Activated T-cell treated with anti-CD3 and anti-CD28 coated beads, Interleukin-2, amount 50 U/mL, for 24 hours (primary cell): ENCODE measurements around the gene MYNN.
"Not testable (repeated sequence)": the region's sequence is repeated elsewhere in the genome, so short reads cannot be mapped to it uniquely, and the experiment has no call there.

ENCODE experiments used
- DNase-seq: peaks from one replicate; pipeline ENCODE4 v3.0.0-alpha.2; 2020
- H3K27ac Mint-ChIP-seq: 2 replicates; pipeline ENCODE4 v1.8.0; 2020; ENCODE audit warnings: mild to moderate bottlenecking, mixed read lengths
- H3K27me3 Mint-ChIP-seq: 2 replicates; pipeline ENCODE4 v1.8.0; 2020; ENCODE audit warnings: mixed read lengths
- H3K36me3 Mint-ChIP-seq: 2 replicates; pipeline ENCODE4 v1.8.0; 2020; ENCODE audit warnings: low read depth, mixed read lengths
- H3K4me1 Mint-ChIP-seq: 2 replicates; pipeline ENCODE4 v1.8.0; 2020; ENCODE audit warnings: low read depth, mixed read lengths
- H3K4me3 Mint-ChIP-seq: 2 replicates; pipeline ENCODE4 v1.8.0; 2020; ENCODE audit warnings: mild to moderate bottlenecking, moderate library complexity, mixed read lengths
- H3K9me3 Mint-ChIP-seq: 2 replicates; pipeline ENCODE4 v1.8.0; 2020; ENCODE audit warnings: mixed read lengths

Gene MYNN

DNA sequence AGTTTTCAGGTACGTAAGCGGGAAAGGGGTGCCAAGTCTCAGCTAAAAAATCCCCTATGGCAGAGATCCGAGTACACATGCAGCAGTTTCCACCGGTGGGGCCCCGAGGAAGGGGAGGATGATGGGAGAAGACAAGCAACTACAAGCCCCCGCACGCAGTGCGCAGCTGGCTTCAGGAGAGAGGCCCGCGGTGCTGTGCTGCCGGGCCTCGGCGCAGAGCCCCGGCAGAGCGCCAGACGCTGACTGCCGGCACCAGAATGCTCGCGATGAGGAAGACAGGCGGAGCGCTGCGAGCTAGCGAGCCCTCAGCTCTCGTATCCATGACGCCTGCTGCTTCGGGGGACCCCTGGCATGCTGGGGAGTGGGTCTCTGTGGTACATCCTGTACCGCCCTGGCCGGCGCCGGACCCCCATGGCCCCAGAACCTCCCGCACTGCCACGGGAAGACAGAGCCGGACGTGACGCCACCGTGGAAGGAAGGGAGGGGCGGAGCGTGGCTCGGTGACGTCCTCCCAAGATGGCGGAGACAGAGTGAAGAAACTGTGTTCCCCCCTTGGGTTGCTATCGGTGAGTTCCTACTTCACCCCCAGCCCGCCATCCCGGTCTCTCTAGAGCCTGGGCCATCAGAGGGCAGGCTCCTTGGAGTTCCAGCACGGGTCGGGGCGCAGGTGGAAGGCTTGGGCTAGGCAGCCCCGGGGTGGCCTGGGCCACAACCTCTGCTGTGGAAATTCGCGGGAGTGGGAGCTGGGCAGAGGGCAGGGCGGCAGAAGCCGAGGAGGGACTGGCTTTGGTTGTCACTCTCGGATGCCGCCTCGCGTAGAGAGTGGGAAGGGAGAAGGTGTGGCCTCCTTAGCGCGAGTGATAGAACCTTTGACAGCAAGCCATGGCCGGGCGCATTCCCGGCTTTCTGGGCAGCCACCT is at the start of gene MYNN:
Gene MYNN (plus strand): TSS at position 500 of the 920 bp plus-strand sequence. CDS start 900 bp downstream, outside the sequence.
- Mint-ChIP-seq H3K27me3 (no peaks in the 10 kb centered on the region), H3K4me1 (peaks cover 46% of the 10 kb centered on the region), H3K27ac (peak within 1 kb of the TSS; percentile 99), H3K9me3 (no peaks in the 10 kb centered on the region), H3K4me3 (peak within 1 kb of the TSS; percentile 96), H3K36me3 (peaks cover 66% of the 10 kb centered on the region)
- peak; percentile 96 for DNase-seq

GRCh38 chr3:169731857-169732256 is 41.3 kb upstream of the MYNN start:
- not testable (repeated sequence) for H3K27ac Mint-ChIP-seq, DNase-seq, H3K36me3 Mint-ChIP-seq, H3K4me3 Mint-ChIP-seq, H3K4me1 Mint-ChIP-seq
- Mint-ChIP-seq H3K27me3 (peaks cover 65% of the 10 kb centered on the region), H3K9me3 (peaks cover 21% of the 10 kb centered on the region)

DNA sequence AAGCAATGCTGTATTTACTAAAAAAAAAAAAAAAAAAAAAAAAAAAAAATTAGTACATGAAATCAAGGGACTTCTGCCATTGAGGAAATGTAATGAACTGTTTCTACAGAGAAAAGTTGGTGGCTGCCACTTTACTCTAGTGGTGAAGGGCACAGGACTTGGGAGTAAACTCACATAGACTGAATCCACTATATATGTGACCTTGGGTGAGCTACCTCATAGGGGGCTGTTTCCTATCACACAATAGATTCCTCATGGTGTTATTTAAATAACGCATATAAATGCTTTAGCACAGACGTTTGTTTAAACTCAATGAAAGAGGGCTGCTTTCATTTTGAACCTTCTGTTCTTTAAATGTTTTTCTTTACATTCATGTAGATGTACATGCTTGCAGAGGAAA is 34.1 kb upstream of the MYNN start:
- Mint-ChIP-seq H3K9me3 (peaks cover 22% of the 10 kb centered on the region), H3K4me1 (no peaks in the 10 kb centered on the region), H3K27ac (no peak overlapping the region), H3K27me3 (peaks cover 13% of the 10 kb centered on the region), H3K36me3 (no peaks in the 10 kb centered on the region), H3K4me3 (no peak overlapping the region)
- no peak for DNase-seq

DNA sequence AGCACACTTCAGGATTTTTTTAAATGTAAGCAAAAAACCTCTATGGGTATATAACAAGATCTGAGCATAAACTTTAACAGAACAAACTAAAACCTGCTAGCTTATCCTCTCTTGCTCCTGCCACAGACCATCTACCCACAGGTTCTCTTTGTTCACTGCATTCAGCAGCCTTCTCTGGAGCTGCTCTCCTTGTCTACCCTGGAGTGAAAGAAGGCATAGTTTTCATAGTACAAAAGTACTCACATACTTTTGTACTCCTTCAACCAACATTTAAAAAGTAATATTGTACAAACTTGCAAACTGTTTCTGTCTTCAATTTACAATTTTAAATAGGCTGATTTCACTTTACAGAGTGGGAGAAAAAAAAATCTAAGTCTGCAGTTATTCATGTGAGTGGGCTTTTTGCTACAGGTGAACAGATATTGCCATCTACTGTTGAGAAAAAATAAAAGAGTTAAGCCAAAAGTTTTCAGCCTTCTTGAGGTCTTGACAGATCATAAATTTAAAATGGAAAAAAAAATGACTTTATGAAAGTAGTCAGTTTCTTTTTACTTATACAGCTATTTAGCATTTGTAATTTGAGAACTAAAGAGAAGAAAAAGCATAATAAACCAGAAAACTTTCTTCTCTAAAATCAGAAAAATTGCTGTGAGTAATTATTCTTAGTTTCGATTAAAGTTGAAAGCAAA is 28.7 kb upstream of the MYNN start:
- DNase-seq = no peak
- Mint-ChIP-seq H3K4me1 (peaks cover 13% of the 10 kb centered on the region), H3K9me3 (no peaks in the 10 kb centered on the region), H3K36me3 (no peaks in the 10 kb centered on the region), H3K27me3 (peaks cover 23% of the 10 kb centered on the region), H3K27ac (no peak overlapping the region), H3K4me3 (no peak overlapping the region)

- H3K9me3 Mint-ChIP-seq = no peaks in the 10 kb centered on the region
- H3K27ac Mint-ChIP-seq = no peak overlapping the region
- H3K36me3 Mint-ChIP-seq = no peaks in the 10 kb centered on the region
- no peak for DNase-seq
- peaks cover 35% of the 10 kb centered on the region for H3K27me3 Mint-ChIP-seq
- H3K4me3 Mint-ChIP-seq = no peak overlapping the region
- H3K4me1 Mint-ChIP-seq = peaks cover 13% of the 10 kb centered on the region
These were observed 26.3 kb upstream of the MYNN start for GRCh38 chr3:169746924-169747323.

DNA sequence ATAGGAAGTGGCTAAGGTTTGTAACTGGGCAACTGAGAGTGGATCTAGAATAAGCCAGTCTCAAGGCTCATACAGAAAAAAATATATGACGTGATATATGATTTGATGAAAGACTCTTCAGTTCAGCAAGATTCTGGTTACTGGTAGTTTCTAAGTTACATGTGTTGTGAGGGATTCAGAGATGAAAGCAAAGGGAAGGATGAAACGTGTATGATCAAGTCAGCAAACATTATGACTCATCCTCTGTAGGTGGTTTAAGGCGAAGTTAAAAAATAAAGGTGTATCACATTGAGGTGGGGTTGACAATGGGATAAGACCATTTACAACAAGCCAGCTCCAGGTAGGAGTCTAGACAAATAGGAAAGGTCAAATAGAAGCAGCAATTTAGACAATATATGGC is 24.5 kb upstream of the MYNN start:
- H3K36me3 Mint-ChIP-seq = no peaks in the 10 kb centered on the region

GRCh38 chr3:169750665-169751064 is 22.5 kb upstream of the MYNN start:
- peaks cover 7% of the 10 kb centered on the region for H3K4me1 Mint-ChIP-seq
- no peak for DNase-seq
- H3K36me3 Mint-ChIP-seq = no peaks in the 10 kb centered on the region
- no peak overlapping the region for H3K27ac Mint-ChIP-seq
- no peaks in the 10 kb centered on the region for H3K9me3 Mint-ChIP-seq
- peaks cover 35% of the 10 kb centered on the region for H3K27me3 Mint-ChIP-seq
- no peak overlapping the region for H3K4me3 Mint-ChIP-seq

More for the DNA sequence above, 24.5 kb upstream of the MYNN start:
- no peaks in the 10 kb centered on the region for H3K9me3 Mint-ChIP-seq
- peaks cover 35% of the 10 kb centered on the region for H3K27me3 Mint-ChIP-seq
- no peak overlapping the region for H3K27ac Mint-ChIP-seq
- DNase-seq = no peak
- peaks cover 13% of the 10 kb centered on the region for H3K4me1 Mint-ChIP-seq
- H3K4me3 Mint-ChIP-seq = no peak overlapping the region

GRCh38 chr3:169751875-169752274 is 21.3 kb upstream of the MYNN start:
- Mint-ChIP-seq H3K4me1 (peaks cover 7% of the 10 kb centered on the region), H3K36me3 (no peaks in the 10 kb centered on the region), H3K9me3 (peaks cover 2% of the 10 kb centered on the region), H3K27ac (no peak overlapping the region), H3K4me3 (no peak overlapping the region), H3K27me3 (peaks cover 25% of the 10 kb centered on the region)
- no peak for DNase-seq

GRCh38 chr3:169754711-169755110 is 18.5 kb upstream of the MYNN start:
- DNase-seq = no peak
- Mint-ChIP-seq H3K4me1 (peaks cover 21% of the 10 kb centered on the region), H3K27ac (no peak overlapping the region), H3K4me3 (no peak overlapping the region), H3K27me3 (peaks cover 15% of the 10 kb centered on the region), H3K9me3 (peaks cover 2% of the 10 kb centered on the region), H3K36me3 (no peaks in the 10 kb centered on the region)

DNA sequence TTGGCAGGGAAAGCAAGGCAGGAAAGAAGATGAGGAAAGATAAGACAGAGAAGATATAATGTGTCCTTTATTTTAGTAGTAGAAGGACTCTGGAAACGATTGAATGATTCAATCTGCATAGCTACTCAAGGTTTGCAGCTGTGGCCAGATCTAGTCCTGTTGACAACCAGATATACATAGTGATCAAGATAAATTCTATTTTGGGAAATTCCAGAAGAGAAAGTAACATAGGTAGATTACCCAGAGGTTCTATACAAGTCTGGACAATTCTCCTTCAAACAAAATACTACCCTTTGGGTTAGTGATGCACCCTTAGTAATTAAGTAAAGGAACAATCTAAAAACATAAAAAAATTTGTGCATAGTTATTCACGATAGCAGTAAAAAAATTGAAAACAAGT is 17.7 kb upstream of the MYNN start:
- Mint-ChIP-seq H3K27ac (no peak overlapping the region), H3K36me3 (no peaks in the 10 kb centered on the region), H3K9me3 (peaks cover 2% of the 10 kb centered on the region), H3K27me3 (peaks cover 11% of the 10 kb centered on the region), H3K4me3 (no peak overlapping the region), H3K4me1 (peaks cover 27% of the 10 kb centered on the region)
- DNase-seq = no peak

- H3K9me3 Mint-ChIP-seq = peaks cover 2% of the 10 kb centered on the region
- H3K4me3 Mint-ChIP-seq = no peak overlapping the region
- no peaks in the 10 kb centered on the region for H3K36me3 Mint-ChIP-seq
- no peaks in the 10 kb centered on the region for H3K27me3 Mint-ChIP-seq
- H3K4me1 Mint-ChIP-seq = peaks cover 36% of the 10 kb centered on the region
- H3K27ac Mint-ChIP-seq = peak overlapping the region; percentile 52
- no peak for DNase-seq
These were observed 14.7 kb upstream of the MYNN start for GRCh38 chr3:169758359-169758994.

- Mint-ChIP-seq H3K4me3 (no peak overlapping the region), H3K4me1 (peaks cover 44% of the 10 kb centered on the region), H3K36me3 (peaks cover 2% of the 10 kb centered on the region), H3K27me3 (no peaks in the 10 kb centered on the region), H3K27ac (peak overlapping the region; percentile 89), H3K9me3 (peaks cover 2% of the 10 kb centered on the region)
- no peak for DNase-seq
These were observed 13.9 kb upstream of the MYNN start for GRCh38 chr3:169759256-169759655.

DNA sequence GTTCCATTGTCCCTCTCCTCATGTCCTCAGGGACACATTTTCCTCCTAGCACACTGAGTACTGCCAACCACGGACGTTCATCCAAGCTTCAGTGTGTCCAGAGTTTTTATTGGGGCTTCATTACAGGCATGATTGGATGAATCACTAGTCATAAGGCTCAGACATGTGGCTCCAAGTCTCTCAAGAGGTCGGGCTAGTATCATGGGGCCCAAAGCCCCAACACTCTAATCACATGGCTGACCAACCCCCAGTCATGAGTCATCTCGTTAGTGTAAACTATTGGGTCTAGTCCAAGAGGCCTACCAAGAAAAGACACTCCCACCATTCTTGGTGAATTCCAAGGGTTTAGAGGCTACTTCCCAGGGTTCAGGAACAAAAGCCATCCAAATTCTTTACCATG is 12.7 kb upstream of the MYNN start:
- DNase-seq = no peak
- H3K27me3 Mint-ChIP-seq = no peaks in the 10 kb centered on the region
- no peak overlapping the region for H3K4me3 Mint-ChIP-seq
- H3K27ac Mint-ChIP-seq = no peak overlapping the region
- H3K9me3 Mint-ChIP-seq = peaks cover 2% of the 10 kb centered on the region
- H3K36me3 Mint-ChIP-seq = peaks cover 6% of the 10 kb centered on the region
- peaks cover 51% of the 10 kb centered on the region for H3K4me1 Mint-ChIP-seq

GRCh38 chr3:169764312-169764881 is 8.8 kb upstream of the MYNN start:
- peak overlapping the region; percentile 99 for H3K27ac Mint-ChIP-seq
- H3K4me3 Mint-ChIP-seq = peak overlapping the region; percentile 95
- H3K36me3 Mint-ChIP-seq = peaks cover 6% of the 10 kb centered on the region
- H3K9me3 Mint-ChIP-seq = peaks cover 2% of the 10 kb centered on the region
- peaks cover 39% of the 10 kb centered on the region for H3K4me1 Mint-ChIP-seq
- peak; percentile 84 for DNase-seq
- H3K27me3 Mint-ChIP-seq = no peaks in the 10 kb centered on the region
